ENCODE results near the gene DOCK2. TPM values are rescaled to one million over a fixed set of nuclear protein-coding genes. Genes with fewer than 3 reads are reported as not detected.

The DOCK2 gene
- total RNA-seq, 1 experiment from 2014 or later = 2.2 TPM

DNA sequence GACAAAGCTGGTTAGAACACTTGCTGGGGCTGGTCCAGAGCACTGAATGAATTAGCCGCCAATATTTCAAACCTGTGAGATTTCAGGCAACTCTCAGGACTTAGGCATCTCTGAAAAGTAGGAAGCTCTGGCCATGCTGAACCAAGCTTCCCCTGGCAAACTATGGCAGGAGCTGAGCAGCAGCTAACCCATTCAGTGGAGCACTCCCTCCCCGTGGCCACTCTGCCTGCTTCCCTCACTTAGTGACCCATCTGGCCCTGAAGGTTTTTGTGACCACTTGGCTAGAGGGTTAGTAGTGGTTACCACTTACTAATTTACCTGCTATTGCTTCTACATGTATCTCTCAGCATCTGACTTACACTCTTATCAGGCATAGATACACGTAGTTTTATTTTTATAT, 494.2 kb downstream of the DOCK2 start:
- no peaks in the 10 kb centered on the region for H3K36me3 ChIP-seq (ENCODE audit: insufficient read depth, low read length, poor library complexity, severe bottlenecking)
- no peak overlapping the region for H3K4me3 ChIP-seq (ENCODE audit: low read depth, low read length, poor library complexity, severe bottlenecking)
- H3K27ac ChIP-seq (ENCODE audit: low read depth, low read length, poor library complexity, severe bottlenecking) = no peak overlapping the region
- H3K27me3 ChIP-seq (replicated peaks; ENCODE audit: insufficient read depth, low read depth, low read length, poor library complexity) = no peaks in the 10 kb centered on the region
- no peaks in the 10 kb centered on the region for H3K4me1 ChIP-seq (ENCODE audit: insufficient read depth, low read length, poor library complexity, severe bottlenecking)
- intact Hi-C loops (cut with micrococcal nuclease; ENCODE audit: unreplicated experiment) = no loop called here
- DNase-seq (ENCODE audit: low spot score) = no peak
- ChIA-PET POLR2A (ENCODE audit: low non-redundant PET) (no interaction called here), CTCF (no interaction called here)
- BruUV-seq (replicated peaks) = no TSS peak
- H3K9me3 ChIP-seq (ENCODE audit: low read depth, low read length, poor library complexity, severe bottlenecking) = peaks cover 11% of the 10 kb centered on the region
- TF ChIP-seq, protein P1, sequence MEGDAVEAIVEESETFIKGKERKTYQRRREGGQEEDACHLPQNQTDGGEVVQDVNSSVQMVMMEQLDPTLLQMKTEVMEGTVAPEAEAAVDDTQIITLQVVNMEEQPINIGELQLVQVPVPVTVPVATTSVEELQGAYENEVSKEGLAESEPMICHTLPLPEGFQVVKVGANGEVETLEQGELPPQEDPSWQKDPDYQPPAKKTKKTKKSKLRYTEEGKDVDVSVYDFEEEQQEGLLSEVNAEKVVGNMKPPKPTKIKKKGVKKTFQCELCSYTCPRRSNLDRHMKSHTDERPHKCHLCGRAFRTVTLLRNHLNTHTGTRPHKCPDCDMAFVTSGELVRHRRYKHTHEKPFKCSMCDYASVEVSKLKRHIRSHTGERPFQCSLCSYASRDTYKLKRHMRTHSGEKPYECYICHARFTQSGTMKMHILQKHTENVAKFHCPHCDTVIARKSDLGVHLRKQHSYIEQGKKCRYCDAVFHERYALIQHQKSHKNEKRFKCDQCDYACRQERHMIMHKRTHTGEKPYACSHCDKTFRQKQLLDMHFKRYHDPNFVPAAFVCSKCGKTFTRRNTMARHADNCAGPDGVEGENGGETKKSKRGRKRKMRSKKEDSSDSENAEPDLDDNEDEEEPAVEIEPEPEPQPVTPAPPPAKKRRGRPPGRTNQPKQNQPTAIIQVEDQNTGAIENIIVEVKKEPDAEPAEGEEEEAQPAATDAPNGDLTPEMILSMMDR (conservative IDR thresholded peaks at IDR 0.05; ENCODE audit: low read depth, low read length) = no peak
- TF ChIP-seq EZH2 (IDR thresholded peaks at IDR 0.05; ENCODE audit: borderline replicate concordance, low read depth, low read length, poor library complexity, severe bottlenecking) = no peak

DNA sequence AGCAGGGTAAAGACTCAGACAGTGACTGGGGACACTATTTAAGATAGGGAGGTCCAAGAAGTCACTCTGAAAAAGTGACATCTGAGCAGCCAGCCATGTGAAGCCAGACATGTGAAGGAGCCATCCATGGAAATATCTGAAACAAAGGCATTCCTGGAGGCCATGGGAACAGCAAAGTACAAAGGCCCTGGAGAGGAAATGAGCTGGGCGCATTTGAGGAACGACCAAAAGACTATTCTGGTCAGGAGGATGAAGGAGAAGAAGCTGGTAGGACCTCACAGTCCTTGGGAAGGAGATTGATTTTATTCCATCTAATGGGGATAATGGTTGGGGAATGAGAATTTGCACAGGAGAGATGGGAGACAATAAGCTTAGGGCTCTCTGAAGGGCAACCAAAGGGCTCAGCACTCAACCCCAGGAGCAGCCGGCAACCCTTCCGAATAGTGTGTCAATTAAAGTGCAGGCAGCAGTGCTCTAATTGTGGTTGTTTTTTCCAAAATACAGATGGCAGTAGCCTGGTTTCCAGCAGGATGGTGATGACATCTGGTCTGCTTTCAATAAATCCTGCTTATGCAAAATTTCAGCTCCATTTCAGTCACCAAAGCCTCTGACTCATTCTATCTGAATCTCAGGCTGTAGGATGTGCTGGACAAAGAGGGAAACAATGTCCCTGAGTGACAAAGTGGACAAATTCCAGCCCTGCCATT, 495.3 kb downstream of the DOCK2 start:
- CTCF ChIA-PET = no interaction called here
- no peak for TF ChIP-seq EZH2 (IDR thresholded peaks at IDR 0.05; ENCODE audit: borderline replicate concordance, low read depth, low read length, poor library complexity, severe bottlenecking)
- TF ChIP-seq, protein P1 (conservative IDR thresholded peaks at IDR 0.05; ENCODE audit: low read depth, low read length) = no peak
- DNase-seq (ENCODE audit: low spot score) = peak; percentile 36
- Histone ChIP-seq H3K27ac (ENCODE audit: low read depth, low read length, poor library complexity, severe bottlenecking) (no peak overlapping the region), H3K9me3 (ENCODE audit: low read depth, low read length, poor library complexity, severe bottlenecking) (no peaks in the 10 kb centered on the region), H3K36me3 (ENCODE audit: insufficient read depth, low read length, poor library complexity, severe bottlenecking) (no peaks in the 10 kb centered on the region), H3K27me3 (replicated peaks; ENCODE audit: insufficient read depth, low read depth, low read length, poor library complexity) (no peaks in the 10 kb centered on the region), H3K4me1 (ENCODE audit: insufficient read depth, low read length, poor library complexity, severe bottlenecking) (no peaks in the 10 kb centered on the region), H3K4me3 (ENCODE audit: low read depth, low read length, poor library complexity, severe bottlenecking) (no peak overlapping the region)
- BruUV-seq (replicated peaks) = no TSS peak
- POLR2A ChIA-PET (ENCODE audit: low non-redundant PET) = no interaction called here
- intact Hi-C loops (cut with micrococcal nuclease; ENCODE audit: unreplicated experiment) = no loop called here

Small RNA genes within 50 kb of the gene (microRNA-seq; reads per million reads assigned to microRNA genes)
- not detected for gene MIR378E

Other genes starting within 250 kb of the DOCK2 start
- 50.2 and 57.6 TPM in 2 replicates for gene SPDL1, start 53.5 kb upstream of the DOCK2 start, total RNA-seq (2021)

Data from A673 (cell line).